PC-9 (cell line): Measurements from ENCODE around the gene MED9. TPM values are rescaled to one million over a fixed set of nuclear protein-coding genes. Genes with fewer than 3 reads are reported as not detected.

Experiments used
- BruUV-seq: library from RNA; stranded (reverse); fragments of 400-500 nt; replicated peaks from 2 replicates; lab custom pipeline; 2021; lab: Mats Ljungman, UMichigan
- CTCF ChIA-PET: fragments of 300-600 bp; sonication (Branson Sonifier 250); formaldehyde crosslinking; loops from one replicate; lab custom pipeline; 2022; ENCODE audit warnings: antibody characterized with exemption; lab: Charles Lee
- POLR2A ChIA-PET: fragments of 300-600 bp; sonication (Branson Sonifier 250); formaldehyde crosslinking; loops from one replicate; lab custom pipeline; 2022; ENCODE audit warnings: antibody characterized with exemption; ENCODE audit not compliant: unreplicated experiment; lab: Charles Lee
- DNase-seq, 2 experiments: peaks; one replicate each; pipeline versions ENCODE4 v3.0.0 to v3.0.0-alpha.2; 2015 to 2022; ENCODE audit warnings: mixed read lengths in 1 of 2
- H2AFZ ChIP-seq: fragments of 200-600 bp; sonication (generic); 2 replicates; pipeline ENCODE4 v1.8.1; 2017; ENCODE audit warnings: antibody characterized with exemption
- H3F3A ChIP-seq: fragments of 200-600 bp; sonication (generic); 2 replicates; pipeline ENCODE4 v1.8.1; 2017; ENCODE audit warnings: antibody characterized with exemption, mild to moderate bottlenecking, low read depth; ENCODE audit not compliant: insufficient read depth
- H3K27ac ChIP-seq: fragments of 200-600 bp; sonication (generic); 2 replicates; pipeline ENCODE4 v1.6.1; 2016; ENCODE audit warnings: mixed run types
- H3K27me3 ChIP-seq: fragments of 200-600 bp; sonication (generic); 2 replicates; pipeline ENCODE4 v1.6.1; 2016; ENCODE audit warnings: low read depth, mixed run types; ENCODE audit not compliant: insufficient read depth
- H3K36me3 ChIP-seq: fragments of 200-600 bp; sonication (generic); 2 replicates; pipeline ENCODE4 v1.6.1; 2016; ENCODE audit warnings: low read depth, mixed run types
- H3K4me1 ChIP-seq: fragments of 200-600 bp; sonication (generic); replicated peaks from 2 replicates; pipeline ENCODE4 v1.6.1; 2016; ENCODE audit warnings: mixed run types; ENCODE audit not compliant: insufficient read depth
- H3K4me2 ChIP-seq: fragments of 200-600 bp; sonication (generic); 2 replicates; pipeline ENCODE4 v1.6.1; 2017; ENCODE audit warnings: mixed run types
- H3K4me3 ChIP-seq: fragments of 200-600 bp; sonication (generic); 2 replicates; pipeline ENCODE4 v1.6.1; 2016; ENCODE audit warnings: mixed run types
- H3K79me2 ChIP-seq: fragments of 200-600 bp; sonication (generic); 2 replicates; pipeline ENCODE4 v1.6.1; 2017; ENCODE audit warnings: low read depth, mixed run types
- H3K9me2 ChIP-seq: fragments of 200-600 bp; sonication (generic); 2 replicates; pipeline ENCODE4 v1.8.1; 2017; ENCODE audit warnings: mild to moderate bottlenecking; ENCODE audit not compliant: insufficient read depth
- H3K9me3 ChIP-seq: fragments of 200-600 bp; sonication (generic); 2 replicates; pipeline ENCODE4 v1.8.1; 2016; ENCODE audit warnings: low read depth; ENCODE audit not compliant: insufficient read depth
- H4K20me1 ChIP-seq: fragments of 200-600 bp; sonication (generic); 2 replicates; pipeline ENCODE4 v1.8.1; 2017; ENCODE audit not compliant: insufficient read depth
- EZH2 ChIP-seq: fragments of 200-600 bp; sonication (generic); IDR thresholded peaks from 2 replicates; pipeline ENCODE4 v1.8.0; 2017; ENCODE audit warnings: antibody characterized with exemption, low read depth
- intact Hi-C: fragments of 100-400 bp; cut with micrococcal nuclease; formaldehyde crosslinking; loops from one replicate; pipeline ENCODE4 v1.10.0; 2022; ENCODE audit not compliant: unreplicated experiment
- total RNA-seq: library from RNA; stranded (reverse); gene quantifications from 2 replicates; pipeline ENCODE4 v1.2.3, GENCODE V29; 2021
- TF ChIP-seq, protein P1 (sequence below): fragments of 200-600 bp; sonication (generic); conservative IDR thresholded peaks from 2 replicates; pipeline ENCODE4 v1.6.1; 2017; ENCODE audit warnings: mixed run types, antibody characterized with exemption, mild to moderate bottlenecking, moderate library complexity

MED9 gene
- total RNA-seq, 1 experiment from 2014 or later = 15.8 TPM

DNA sequence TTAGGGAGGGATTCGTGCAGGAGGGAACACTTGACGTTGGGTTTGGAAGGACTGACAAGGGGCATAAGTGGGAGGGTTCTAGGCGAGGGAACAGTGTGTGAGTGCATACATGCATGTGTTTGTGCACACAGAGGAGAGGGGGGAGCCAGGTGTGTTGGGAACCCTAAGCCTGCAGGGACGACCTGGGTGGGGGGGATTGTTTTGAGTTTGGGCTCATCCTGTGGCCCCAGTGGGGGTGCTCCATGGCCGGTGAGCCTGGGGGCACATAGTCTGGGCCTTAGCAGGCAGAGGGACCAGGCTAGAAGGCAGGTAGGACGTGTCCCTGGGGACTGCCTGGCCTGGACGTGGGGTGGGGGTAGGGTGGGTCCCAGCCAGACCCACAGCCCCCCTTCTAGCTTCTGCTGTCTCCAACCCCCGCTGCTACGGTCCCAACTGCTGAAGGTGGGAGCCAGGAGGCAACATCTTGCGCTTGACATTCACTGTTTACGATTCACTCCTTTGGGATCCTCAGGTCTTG is 31.3 kb downstream of the MED9 start:
- no peaks in the 10 kb centered on the region for H3K9me2 ChIP-seq
- no peaks in the 10 kb centered on the region for H3K36me3 ChIP-seq
- no peaks in the 10 kb centered on the region for H3K79me2 ChIP-seq
- no peak overlapping the region for H3K4me2 ChIP-seq
- H3F3A ChIP-seq = no peaks in the 10 kb centered on the region; the same call in 1 of the 2 replicates
- no peaks in the 10 kb centered on the region for H3K27me3 ChIP-seq
- no peak for TF ChIP-seq EZH2
- TF ChIP-seq, protein P1, sequence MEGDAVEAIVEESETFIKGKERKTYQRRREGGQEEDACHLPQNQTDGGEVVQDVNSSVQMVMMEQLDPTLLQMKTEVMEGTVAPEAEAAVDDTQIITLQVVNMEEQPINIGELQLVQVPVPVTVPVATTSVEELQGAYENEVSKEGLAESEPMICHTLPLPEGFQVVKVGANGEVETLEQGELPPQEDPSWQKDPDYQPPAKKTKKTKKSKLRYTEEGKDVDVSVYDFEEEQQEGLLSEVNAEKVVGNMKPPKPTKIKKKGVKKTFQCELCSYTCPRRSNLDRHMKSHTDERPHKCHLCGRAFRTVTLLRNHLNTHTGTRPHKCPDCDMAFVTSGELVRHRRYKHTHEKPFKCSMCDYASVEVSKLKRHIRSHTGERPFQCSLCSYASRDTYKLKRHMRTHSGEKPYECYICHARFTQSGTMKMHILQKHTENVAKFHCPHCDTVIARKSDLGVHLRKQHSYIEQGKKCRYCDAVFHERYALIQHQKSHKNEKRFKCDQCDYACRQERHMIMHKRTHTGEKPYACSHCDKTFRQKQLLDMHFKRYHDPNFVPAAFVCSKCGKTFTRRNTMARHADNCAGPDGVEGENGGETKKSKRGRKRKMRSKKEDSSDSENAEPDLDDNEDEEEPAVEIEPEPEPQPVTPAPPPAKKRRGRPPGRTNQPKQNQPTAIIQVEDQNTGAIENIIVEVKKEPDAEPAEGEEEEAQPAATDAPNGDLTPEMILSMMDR = no peak
- DNase-seq = no peak
- H3K9me3 ChIP-seq = no peaks in the 10 kb centered on the region
- ChIA-PET POLR2A (no interaction called here), CTCF (no interaction called here)
- intact Hi-C loops = no loop called here
- H4K20me1 ChIP-seq = peaks cover 53% of the 10 kb centered on the region
- H2AFZ ChIP-seq = no peak overlapping the region
- BruUV-seq = no TSS peak
- no peak overlapping the region for H3K27ac ChIP-seq
- no peak overlapping the region for H3K4me3 ChIP-seq
- peaks cover 24% of the 10 kb centered on the region for H3K4me1 ChIP-seq

GRCh38 chr17:17508646-17509591 is 32.1 kb downstream of the MED9 start:
- TF ChIP-seq, protein P1 = no peak
- no peak for TF ChIP-seq EZH2
- peaks cover 24% of the 10 kb centered on the region for H3K4me1 ChIP-seq
- no TSS peak for BruUV-seq
- H3K9me2 ChIP-seq = no peaks in the 10 kb centered on the region
- no peak overlapping the region for H3K4me3 ChIP-seq
- no peak overlapping the region for H3K27ac ChIP-seq
- no peaks in the 10 kb centered on the region for H3K36me3 ChIP-seq
- H4K20me1 ChIP-seq = peaks cover 61% of the 10 kb centered on the region
- no peak for DNase-seq
- no peaks in the 10 kb centered on the region for H3K27me3 ChIP-seq
- no peak overlapping the region for H3K4me2 ChIP-seq
- intact Hi-C loops = no loop called here
- H3K79me2 ChIP-seq = no peaks in the 10 kb centered on the region
- CTCF ChIA-PET = no interaction called here
- no peaks in the 10 kb centered on the region; the same call in 1 of the 2 replicates for H3F3A ChIP-seq
- no peaks in the 10 kb centered on the region for H3K9me3 ChIP-seq
- POLR2A ChIA-PET = no interaction called here
- no peak overlapping the region for H2AFZ ChIP-seq

DNA sequence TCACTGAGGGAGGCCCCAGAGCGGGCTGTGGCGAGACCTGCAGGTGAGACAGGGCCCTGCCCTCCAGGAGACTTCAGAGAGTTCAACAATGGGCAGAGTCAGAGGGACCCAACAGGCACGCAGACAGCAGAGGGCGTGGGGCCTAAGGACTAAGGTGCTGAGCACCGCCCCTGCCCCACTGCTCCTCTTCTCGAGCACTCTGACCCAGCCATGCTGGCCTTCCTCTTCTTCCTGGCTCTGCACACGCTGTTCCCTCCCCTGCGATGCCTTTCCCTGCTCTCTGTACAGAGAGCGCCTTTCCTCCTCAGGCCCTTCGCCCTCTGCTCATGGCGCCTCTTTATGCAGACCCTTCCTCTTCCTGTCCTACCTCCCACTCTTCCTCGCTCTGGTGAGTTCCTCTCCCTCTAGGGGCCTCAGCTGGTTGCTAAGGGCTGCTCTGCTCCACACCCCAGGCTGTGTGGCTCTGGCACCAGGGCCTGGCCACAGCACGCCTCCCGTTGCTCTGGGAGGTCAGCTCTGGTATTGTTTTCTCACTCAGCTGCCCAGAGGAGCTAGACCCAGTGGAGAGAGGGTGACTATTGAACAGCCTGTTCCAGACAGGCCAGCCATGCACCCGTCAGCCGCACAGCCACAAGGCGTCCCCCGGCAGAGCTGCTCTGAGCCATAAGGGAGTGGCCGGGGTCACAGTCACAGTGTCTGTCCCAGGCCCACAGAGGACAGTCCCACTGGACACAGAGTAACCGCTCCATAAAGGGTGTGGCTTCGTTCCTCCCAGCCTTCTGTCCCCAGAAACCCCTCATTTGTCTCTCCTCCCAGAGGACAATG is 33.0 kb downstream of the MED9 start:
- intact Hi-C loops = no loop called here
- Histone ChIP-seq H4K20me1 (peaks cover 70% of the 10 kb centered on the region), H3K36me3 (no peaks in the 10 kb centered on the region), H3K9me3 (no peaks in the 10 kb centered on the region), H3F3A (no peaks in the 10 kb centered on the region; the same call in 1 of the 2 replicates), H3K4me2 (no peak overlapping the region), H3K79me2 (no peaks in the 10 kb centered on the region), H3K4me1 (peaks cover 24% of the 10 kb centered on the region), H3K27ac (no peak overlapping the region), H3K9me2 (no peaks in the 10 kb centered on the region), H2AFZ (no peak overlapping the region), H3K27me3 (no peaks in the 10 kb centered on the region), H3K4me3 (no peak overlapping the region)
- ChIA-PET CTCF (interaction anchor here (0.7 to 0.9 kb wide), 2 partner anchors 58 to 170 kb away, joined by 3 read pairs; no protein-coding TSS in a partner anchor), POLR2A (interaction anchor here (0.6 kb wide), 1 partner anchor 1354 kb away, joined by 23 read pairs; no protein-coding TSS in a partner anchor)
- BruUV-seq = no TSS peak
- no peak for DNase-seq
- TF ChIP-seq, protein P1 = no peak
- no peak for TF ChIP-seq EZH2
